Spleen (tissue), 7 donors: ENCODE data around the gene SLC11A1.

Experiments
- POLR2A ChIP-seq, 3 donors: fragments of 450-650 bp; IDR thresholded peaks; one replicate each; pipeline ENCODE4 v1.5.1; 2017; ENCODE audit warnings: antibody characterized with exemption in 3 of 3, mild to moderate bottlenecking in 1 of 3
- TF ChIP-seq, protein P1 (sequence below), 11 experiments: fragments of 200-600 bp in 7 of 11; fragments of 450-650 bp in 4 of 11; sonication (generic) in 4 of 11; IDR thresholded peaks in 8 of 11; conservative IDR thresholded peaks in 3 of 11; 1 replicate in 7 of 11; 2 replicates in 4 of 11; pipeline versions ENCODE4 v1.4.0 to v1.8.0; 2016 to 2021; ENCODE audit warnings: antibody characterized with exemption in 11 of 11, inconsistent platforms in 4 of 11, mild to moderate bottlenecking in 1 of 11
- donor health status: DM: no; HTN: no; CAD: no; lungs with moderate emphysema.
- donor health status: DM: no; HTN: no; CAD: no.
- donor health status: DM: no; HTN: no; CAD: no.

DNA sequence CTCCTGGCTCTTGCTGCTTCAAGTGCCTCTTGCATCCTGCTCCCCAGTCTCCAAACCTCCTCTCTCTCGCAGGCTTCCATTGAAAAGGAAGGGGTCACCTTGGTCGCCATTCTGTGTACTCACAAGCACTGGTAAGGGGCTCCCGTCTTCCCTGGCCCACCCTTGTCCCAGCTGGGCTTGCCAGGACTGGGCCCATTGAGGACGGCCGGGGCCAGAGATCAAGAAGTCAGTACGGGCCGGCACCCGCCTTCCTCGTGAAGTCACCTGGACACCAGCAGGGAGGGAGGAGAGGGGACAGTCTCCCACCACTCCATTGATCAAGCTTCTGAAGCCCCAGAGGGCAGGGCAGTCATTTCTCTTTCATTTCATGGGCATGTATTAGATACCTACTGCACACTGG, 41.4 kb upstream of the SLC11A1 start:
- TF ChIP-seq, protein P1, sequence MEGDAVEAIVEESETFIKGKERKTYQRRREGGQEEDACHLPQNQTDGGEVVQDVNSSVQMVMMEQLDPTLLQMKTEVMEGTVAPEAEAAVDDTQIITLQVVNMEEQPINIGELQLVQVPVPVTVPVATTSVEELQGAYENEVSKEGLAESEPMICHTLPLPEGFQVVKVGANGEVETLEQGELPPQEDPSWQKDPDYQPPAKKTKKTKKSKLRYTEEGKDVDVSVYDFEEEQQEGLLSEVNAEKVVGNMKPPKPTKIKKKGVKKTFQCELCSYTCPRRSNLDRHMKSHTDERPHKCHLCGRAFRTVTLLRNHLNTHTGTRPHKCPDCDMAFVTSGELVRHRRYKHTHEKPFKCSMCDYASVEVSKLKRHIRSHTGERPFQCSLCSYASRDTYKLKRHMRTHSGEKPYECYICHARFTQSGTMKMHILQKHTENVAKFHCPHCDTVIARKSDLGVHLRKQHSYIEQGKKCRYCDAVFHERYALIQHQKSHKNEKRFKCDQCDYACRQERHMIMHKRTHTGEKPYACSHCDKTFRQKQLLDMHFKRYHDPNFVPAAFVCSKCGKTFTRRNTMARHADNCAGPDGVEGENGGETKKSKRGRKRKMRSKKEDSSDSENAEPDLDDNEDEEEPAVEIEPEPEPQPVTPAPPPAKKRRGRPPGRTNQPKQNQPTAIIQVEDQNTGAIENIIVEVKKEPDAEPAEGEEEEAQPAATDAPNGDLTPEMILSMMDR (IDR thresholded peaks at IDR 0.05 in 8 of 11, conservative IDR thresholded peaks at IDR 0.05 in 3 of 11): no peak
- TF ChIP-seq POLR2A (IDR thresholded peaks at IDR 0.05): no peak
